ENCODE results near the gene LPP.

GRCh38 chr3:188635258-188636042, 481.5 kb downstream of the LPP start:
- TF ChIP-seq, protein P1, sequence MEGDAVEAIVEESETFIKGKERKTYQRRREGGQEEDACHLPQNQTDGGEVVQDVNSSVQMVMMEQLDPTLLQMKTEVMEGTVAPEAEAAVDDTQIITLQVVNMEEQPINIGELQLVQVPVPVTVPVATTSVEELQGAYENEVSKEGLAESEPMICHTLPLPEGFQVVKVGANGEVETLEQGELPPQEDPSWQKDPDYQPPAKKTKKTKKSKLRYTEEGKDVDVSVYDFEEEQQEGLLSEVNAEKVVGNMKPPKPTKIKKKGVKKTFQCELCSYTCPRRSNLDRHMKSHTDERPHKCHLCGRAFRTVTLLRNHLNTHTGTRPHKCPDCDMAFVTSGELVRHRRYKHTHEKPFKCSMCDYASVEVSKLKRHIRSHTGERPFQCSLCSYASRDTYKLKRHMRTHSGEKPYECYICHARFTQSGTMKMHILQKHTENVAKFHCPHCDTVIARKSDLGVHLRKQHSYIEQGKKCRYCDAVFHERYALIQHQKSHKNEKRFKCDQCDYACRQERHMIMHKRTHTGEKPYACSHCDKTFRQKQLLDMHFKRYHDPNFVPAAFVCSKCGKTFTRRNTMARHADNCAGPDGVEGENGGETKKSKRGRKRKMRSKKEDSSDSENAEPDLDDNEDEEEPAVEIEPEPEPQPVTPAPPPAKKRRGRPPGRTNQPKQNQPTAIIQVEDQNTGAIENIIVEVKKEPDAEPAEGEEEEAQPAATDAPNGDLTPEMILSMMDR (IDR thresholded peaks at IDR 0.05; ENCODE audit: borderline replicate concordance, extremely low read depth, low read length, poor library complexity, severe bottlenecking), result no peak
- TF ChIP-seq EZH2 (IDR thresholded peaks at IDR 0.05; ENCODE audit: borderline replicate concordance, low read depth, low read length, severe bottlenecking), result no peak

Measured in DND-41 (cell line).